Sigmoid colon (tissue), 7 donors: ENCODE data around the gene CYTH2. TPM values are rescaled to one million over a fixed set of nuclear protein-coding genes. Genes with fewer than 3 reads are reported as not detected.
A peak's percentile ranks its signal among the peaks of the same experiment; 100 is the strongest.

Experiments
- DNase-seq: peaks from one replicate; pipeline ENCODE4 v3.0.0-alpha.2; 2019
- H3K27ac ChIP-seq, 4 donors: fragments of 200-600 bp; sonication (generic); one replicate each; pipeline ENCODE4 v1.5.1; 2016 to 2019; ENCODE audit warnings: mild to moderate bottlenecking in 1 of 4
- H3K27me3 ChIP-seq, 3 donors: fragments of 200-600 bp; sonication (generic); one replicate each; pipeline ENCODE4 v1.5.1; 2019; ENCODE audit warnings: mild to moderate bottlenecking in 1 of 3
- H3K36me3 ChIP-seq, 4 donors: fragments of 200-600 bp; sonication (generic); one replicate each; pipeline ENCODE4 v1.5.1; 2016 to 2019
- H3K4me1 ChIP-seq, 4 donors: fragments of 200-600 bp; sonication (generic); one replicate each; pipeline ENCODE4 v1.5.1; 2017 to 2019
- H3K4me3 ChIP-seq, 4 donors: fragments of 200-600 bp; sonication (generic); one replicate each; pipeline ENCODE4 v1.5.1; 2017 to 2019; ENCODE audit warnings: mild to moderate bottlenecking in 2 of 4, moderate library complexity in 1 of 4
- H3K9me3 ChIP-seq, 4 donors: fragments of 200-600 bp in 3 of 4; sonication (generic) in 3 of 4; one replicate each; pipeline versions ENCODE4 v1.5.1 to v1.6.1; 2013 to 2019
- EP300 ChIP-seq, 4 donors: sonication (generic); formaldehyde crosslinking; IDR thresholded peaks; one replicate each; pipeline ENCODE4 v1.6.1; 2017; ENCODE audit warnings: antibody characterized with exemption in 4 of 4
- POLR2A ChIP-seq, 2 donors: fragments of 450-650 bp; IDR thresholded peaks; one replicate each; pipeline ENCODE4 v1.6.1; 2016; ENCODE audit warnings: antibody characterized with exemption in 2 of 2, mild to moderate bottlenecking in 2 of 2, moderate library complexity in 2 of 2
- POLR2AphosphoS5 ChIP-seq, 4 donors: sonication (generic); formaldehyde crosslinking; IDR thresholded peaks; one replicate each; pipeline ENCODE4 v1.6.1; 2017; ENCODE audit warnings: antibody characterized with exemption in 4 of 4
- WGBS, 2 donors: extraction: QIAGEN DNeasy Blood & Tissue Kit; methylation state at CpG; one replicate each; pipeline ENCODE4 v1.1.7; 2013; 5-methylcytosine and 5-hydroxymethylcytosine counted together
- intact Hi-C: fragments of 100-400 bp; cut with DNase I; formaldehyde crosslinking; loops from one replicate; pipeline ENCODE4 v1.15.1; 2023
- polyA plus RNA-seq, 3 donors: library from polyadenylated mRNA; stranded (reverse); fragments of 200-250 nt; gene quantifications; one replicate each; pipeline ENCODE4 v1.2.3, GENCODE V29; 2013
- total RNA-seq, 4 donors: library from RNA; depleted of rRNA; stranded (reverse); fragments of >200 nt; gene quantifications; one replicate each; pipeline ENCODE4 v1.1.0, GENCODE V29; 2016
- TF ChIP-seq, protein P1 (sequence below), 4 experiments: fragments of 450-650 bp in 3 of 4; fragments of 200-600 bp in 1 of 4; IDR thresholded peaks; one replicate each; pipeline ENCODE4 v1.5.1; 2016 to 2019; ENCODE audit warnings: antibody characterized with exemption in 4 of 4, mild to moderate bottlenecking in 3 of 4, moderate library complexity in 2 of 4
- donor health status: healthy with polysubstance abuse.
- donor health status: Bipolar disorder and iron deficiency.
- donor health status: healthy.

The CYTH2 gene
- total and polyA plus RNA-seq, 7 donors, result 30.0 to 71.4 (median 49.3) TPM

DNA sequence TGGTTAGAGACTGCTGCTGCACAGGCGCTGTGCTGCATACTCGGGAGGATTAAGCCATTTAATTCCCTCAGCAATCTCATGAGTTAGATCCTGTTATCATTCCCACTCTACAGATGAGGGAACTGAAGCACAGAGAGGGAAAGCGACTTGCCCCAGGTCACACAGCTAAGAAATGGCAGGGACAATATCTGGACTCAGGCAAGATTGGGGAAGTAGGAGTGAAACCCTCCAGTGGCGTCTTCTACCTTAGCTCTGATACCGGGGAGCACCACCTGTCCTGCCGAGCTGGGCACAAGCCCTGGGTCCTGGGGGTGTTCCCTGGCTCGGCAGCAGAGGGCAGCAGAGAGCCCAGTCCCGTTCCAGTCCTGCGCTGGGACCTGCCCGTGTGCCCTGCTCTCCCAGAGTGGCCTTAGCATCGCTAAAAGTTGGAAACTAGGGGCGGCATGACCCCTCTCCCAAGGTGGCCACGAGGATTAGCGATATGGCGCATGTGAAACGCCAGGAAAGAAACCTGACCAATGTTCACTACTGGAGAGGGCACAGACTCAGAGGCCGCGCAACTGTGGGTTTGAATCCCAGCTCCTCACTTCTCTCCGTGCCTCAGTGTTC, 20.5 kb downstream of the CYTH2 start:
- intact Hi-C loops, result loop anchor here (1.0 to 5.0 kb wide), 3 partner anchors 78 to 97 kb away; partner anchors contain the start of genes GRIN2D and KDELR1
- TF ChIP-seq EP300 (IDR thresholded peaks at IDR 0.05), result no peak
- TF ChIP-seq, protein P1, sequence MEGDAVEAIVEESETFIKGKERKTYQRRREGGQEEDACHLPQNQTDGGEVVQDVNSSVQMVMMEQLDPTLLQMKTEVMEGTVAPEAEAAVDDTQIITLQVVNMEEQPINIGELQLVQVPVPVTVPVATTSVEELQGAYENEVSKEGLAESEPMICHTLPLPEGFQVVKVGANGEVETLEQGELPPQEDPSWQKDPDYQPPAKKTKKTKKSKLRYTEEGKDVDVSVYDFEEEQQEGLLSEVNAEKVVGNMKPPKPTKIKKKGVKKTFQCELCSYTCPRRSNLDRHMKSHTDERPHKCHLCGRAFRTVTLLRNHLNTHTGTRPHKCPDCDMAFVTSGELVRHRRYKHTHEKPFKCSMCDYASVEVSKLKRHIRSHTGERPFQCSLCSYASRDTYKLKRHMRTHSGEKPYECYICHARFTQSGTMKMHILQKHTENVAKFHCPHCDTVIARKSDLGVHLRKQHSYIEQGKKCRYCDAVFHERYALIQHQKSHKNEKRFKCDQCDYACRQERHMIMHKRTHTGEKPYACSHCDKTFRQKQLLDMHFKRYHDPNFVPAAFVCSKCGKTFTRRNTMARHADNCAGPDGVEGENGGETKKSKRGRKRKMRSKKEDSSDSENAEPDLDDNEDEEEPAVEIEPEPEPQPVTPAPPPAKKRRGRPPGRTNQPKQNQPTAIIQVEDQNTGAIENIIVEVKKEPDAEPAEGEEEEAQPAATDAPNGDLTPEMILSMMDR (IDR thresholded peaks at IDR 0.05), result peak; percentile 80 to 97 (median 94)
- H3K36me3 ChIP-seq, result no peaks in the 10 kb centered on the region
- peaks cover 0 to 39% (median 28%) of the 10 kb centered on the region in 4 donors for H3K4me1 ChIP-seq
- peaks cover 0 to 23% (median 11%) of the 10 kb centered on the region in 3 donors for H3K27me3 ChIP-seq
- H3K4me3 ChIP-seq, result no peak overlapping the region
- no peak overlapping the region for H3K27ac ChIP-seq
- DNase-seq, result peak; percentile 85
- no peaks in the 10 kb centered on the region for H3K9me3 ChIP-seq
- WGBS, 2 donors, result 18 to 25% methylated on average over 19 of the region's 19 CpGs

DNA sequence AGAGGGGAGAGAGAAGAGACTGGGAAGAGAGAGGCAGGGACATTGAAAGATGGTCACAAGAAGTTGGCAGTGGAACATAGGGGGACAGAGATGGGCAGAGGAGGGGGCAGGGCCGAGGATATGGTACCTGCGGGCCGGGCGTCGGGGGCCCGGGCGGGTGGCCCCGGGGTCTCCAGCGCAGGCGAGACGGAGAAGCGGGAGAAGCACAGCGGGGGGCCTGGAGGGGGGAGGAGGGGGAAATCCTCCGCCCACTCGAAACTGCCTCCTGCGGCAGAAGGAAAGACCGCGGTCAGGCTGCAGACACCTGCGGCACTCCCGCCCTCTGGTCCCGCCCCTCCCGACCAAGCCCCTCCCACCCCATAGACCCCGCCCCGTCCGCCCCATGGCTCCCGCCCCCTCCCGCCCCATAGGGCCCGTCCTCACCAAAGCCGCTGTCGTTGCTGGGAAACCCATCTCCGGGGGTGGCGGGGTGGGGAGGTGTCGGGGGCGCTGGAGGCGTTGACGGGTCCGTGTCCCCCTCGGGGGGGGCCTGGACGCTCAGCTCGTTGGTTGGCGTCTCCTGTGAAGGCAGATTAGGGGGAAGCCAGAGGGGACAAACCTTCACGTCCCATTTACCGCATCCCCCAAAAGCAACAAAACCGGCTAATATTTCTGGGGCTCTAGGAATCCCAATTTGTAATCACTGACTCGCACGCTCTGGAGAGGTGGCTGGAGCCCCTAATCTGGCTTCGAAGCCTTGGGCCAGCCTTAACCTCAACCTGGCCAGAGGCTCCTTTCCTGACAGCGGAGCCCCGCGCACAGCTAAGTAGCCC, 22.0 kb downstream of the CYTH2 start:
- intact Hi-C loops, result loop anchor here (5.0 kb wide), 2 partner anchors 76 to 99 kb away; partner anchors contain the start of genes GRIN2D and KDELR1
- 5 to 6% methylated on average over 49 to 50 of the region's 50 CpGs for WGBS, 2 donors
- Histone ChIP-seq H3K4me1 (peaks cover 0 to 42% (median 29%) of the 10 kb centered on the region in 4 donors), H3K4me3 (no peak overlapping the region), H3K36me3 (no peaks in the 10 kb centered on the region), H3K9me3 (no peaks in the 10 kb centered on the region), H3K27ac (peak overlapping the region in 1 of 4 donors; percentile 13), H3K27me3 (peaks cover 0 to 32% (median 11%) of the 10 kb centered on the region in 3 donors)
- TF ChIP-seq POLR2A (IDR thresholded peaks at IDR 0.05), result no peak
- no peak for TF ChIP-seq EP300 (IDR thresholded peaks at IDR 0.05)
- TF ChIP-seq, protein P1 (IDR thresholded peaks at IDR 0.05), result no peak
- TF ChIP-seq POLR2AphosphoS5 (IDR thresholded peaks at IDR 0.05), result no peak
- DNase-seq, result no peak

DNA sequence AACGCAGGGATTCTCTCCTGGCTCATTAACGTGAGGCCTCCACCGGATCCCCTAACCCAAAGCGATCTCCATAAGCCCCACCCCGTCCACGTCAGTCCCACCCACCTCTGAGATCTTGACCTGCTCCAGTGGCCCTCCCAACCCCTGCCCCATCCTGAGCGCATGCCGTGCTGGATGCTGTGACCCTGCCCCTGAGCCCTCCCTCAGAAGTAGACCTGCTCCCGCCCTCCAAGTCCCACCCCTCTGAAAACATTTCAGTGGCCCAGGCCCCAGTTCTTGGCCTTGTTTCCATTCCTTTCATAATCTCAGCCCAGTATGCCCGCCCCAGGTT, 22.6 kb downstream of the CYTH2 start:
- intact Hi-C loops, result loop anchor here (5.0 kb wide), 2 partner anchors 76 to 99 kb away; partner anchors contain the start of genes GRIN2D and KDELR1
- H3K27ac ChIP-seq, result no peak overlapping the region
- H3K36me3 ChIP-seq, result no peaks in the 10 kb centered on the region
- TF ChIP-seq, protein P1 (IDR thresholded peaks at IDR 0.05), result no peak
- peaks cover 0 to 42% (median 29%) of the 10 kb centered on the region in 4 donors for H3K4me1 ChIP-seq
- H3K27me3 ChIP-seq, result peaks cover 0 to 32% (median 11%) of the 10 kb centered on the region in 3 donors
- 28 to 33% methylated on average over 10 of the region's 10 CpGs for WGBS, 2 donors
- no peak overlapping the region for H3K4me3 ChIP-seq
- no peak for DNase-seq
- no peaks in the 10 kb centered on the region for H3K9me3 ChIP-seq

DNA sequence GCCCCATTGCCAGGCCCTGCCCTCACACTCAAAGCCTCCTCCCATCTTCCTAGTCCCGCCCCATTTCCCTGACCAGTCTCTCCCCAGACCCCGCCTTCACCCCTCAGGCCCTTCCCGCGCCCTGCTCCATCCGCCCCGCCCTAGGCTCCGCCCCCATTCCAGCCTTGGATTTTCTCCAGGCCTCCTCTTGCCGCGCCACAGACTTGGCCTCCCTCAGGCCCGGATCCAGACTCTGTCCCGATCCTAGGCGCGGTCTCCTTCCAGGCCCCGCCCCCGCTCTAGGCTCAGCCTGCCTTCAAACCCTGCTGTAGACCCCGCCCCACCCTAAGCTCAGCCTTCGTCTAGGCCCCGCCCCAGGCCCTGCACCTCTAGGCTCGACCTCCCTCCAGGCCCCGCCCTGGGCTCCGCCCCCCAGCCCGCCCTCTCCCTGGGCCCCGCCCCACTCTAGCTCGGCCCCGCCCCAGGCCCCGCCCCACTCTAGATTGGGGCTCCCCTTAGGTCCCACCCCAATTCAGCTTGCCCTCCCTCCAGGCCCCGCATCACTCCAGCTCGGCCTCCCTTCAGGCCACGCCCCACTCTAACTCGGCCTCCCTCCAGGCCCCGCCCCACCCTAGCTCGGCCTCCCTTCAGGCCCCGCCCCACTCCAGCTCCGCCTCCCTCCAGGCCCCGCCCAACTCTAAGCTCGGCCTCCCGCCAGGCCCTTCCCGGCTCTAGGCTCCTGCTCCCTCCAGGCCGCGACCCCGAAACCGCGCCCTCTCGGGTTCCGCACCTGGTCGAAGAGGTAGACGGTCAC, 24.0 kb downstream of the CYTH2 start:
- H3K4me1 ChIP-seq, result peaks cover 0 to 35% (median 29%) of the 10 kb centered on the region in 4 donors
- H3K36me3 ChIP-seq, result no peaks in the 10 kb centered on the region
- DNase-seq, result peak; percentile 98
- 1 to 2% methylated on average over 47 of the region's 47 CpGs for WGBS, 2 donors
- peak in 1 of 2 donors; percentile 73 for TF ChIP-seq POLR2A (IDR thresholded peaks at IDR 0.05)
- TF ChIP-seq, protein P1 (IDR thresholded peaks at IDR 0.05), result no peak
- TF ChIP-seq POLR2AphosphoS5 (IDR thresholded peaks at IDR 0.05), result peak; percentile 88 to 95 (median 88)
- no peak for TF ChIP-seq EP300 (IDR thresholded peaks at IDR 0.05)
- H3K9me3 ChIP-seq, result no peaks in the 10 kb centered on the region
- H3K4me3 ChIP-seq, result peak overlapping the region; percentile 39 to 56 (median 50)
- intact Hi-C loops, result loop anchor here (5.0 kb wide), 2 partner anchors 74 to 101 kb away; partner anchors contain the start of genes GRIN2D and KDELR1
- peaks cover 5 to 44% (median 21%) of the 10 kb centered on the region in 3 donors for H3K27me3 ChIP-seq
- peak overlapping the region; percentile 64 to 83 (median 75) for H3K27ac ChIP-seq
